Effector CD8-positive, alpha-beta T cell (primary cell): ENCODE data around the gene ABCA10.
"Not testable (repeated sequence)": the region's sequence is repeated elsewhere in the genome, so short reads cannot be mapped to it uniquely, and the experiment has no call there.

Experiments used
- DNase-seq: peaks from one replicate; lab custom pipeline; 2025; lab: John Stamatoyannopoulos, UW
- total RNA-seq, 4 experiments: gene quantifications; one replicate each; lab custom pipeline; 2026; lab: John Stamatoyannopoulos, UW

ABCA10 gene
- 4.2 to 5.0 (median 4.3) reads per million in 4 experiments for total RNA-seq

DNA sequence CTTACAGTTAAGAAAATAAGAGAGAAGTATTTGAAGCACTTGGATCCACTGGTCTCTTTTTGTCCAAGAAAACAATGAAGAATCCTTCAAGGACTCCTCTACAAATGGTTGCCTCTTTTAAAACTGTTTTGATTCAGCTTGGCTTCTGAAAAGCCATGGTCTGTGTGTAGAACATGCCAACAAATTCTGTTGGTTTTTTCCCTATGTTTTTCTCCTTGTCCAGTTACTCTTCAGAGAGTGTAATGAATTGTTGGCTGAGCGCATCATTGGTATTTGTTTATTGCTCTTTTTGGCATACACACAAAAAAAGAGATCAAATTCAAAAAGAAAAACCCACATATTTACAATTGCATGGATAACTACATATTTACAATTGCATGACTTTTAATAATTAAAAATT lies at the start of gene ABCA10:
TSS of gene ABCA10 (minus strand) at position 249 of the 400 bp plus-strand sequence. CDS start 3,466 bp downstream, outside the sequence.
- DNase-seq, result no peak

- not testable (repeated sequence) for DNase-seq
Measured at GRCh38 chr17:69276279-69276678, 47.7 kb upstream of the ABCA10 start.

DNA sequence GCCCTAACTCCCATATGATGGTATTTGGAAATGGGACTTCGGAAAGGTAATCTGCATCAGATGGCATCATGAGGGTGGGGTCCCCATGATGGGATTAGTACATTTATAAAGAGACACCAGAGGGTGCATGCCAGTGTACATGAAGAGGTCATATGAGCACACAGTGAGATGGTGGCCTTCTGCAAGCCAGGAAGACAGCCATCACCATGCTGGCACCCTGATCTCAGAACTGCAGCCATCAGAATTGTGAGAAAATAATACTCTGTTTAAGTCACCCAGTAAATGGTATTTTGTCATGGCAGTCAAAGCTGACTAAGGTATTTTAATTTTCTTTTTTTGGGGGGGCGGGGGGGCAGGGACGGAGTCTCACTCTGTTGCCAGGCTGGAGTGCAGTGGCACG lies 47.1 kb upstream of the ABCA10 start:
- DNase-seq, result no peak

DNA sequence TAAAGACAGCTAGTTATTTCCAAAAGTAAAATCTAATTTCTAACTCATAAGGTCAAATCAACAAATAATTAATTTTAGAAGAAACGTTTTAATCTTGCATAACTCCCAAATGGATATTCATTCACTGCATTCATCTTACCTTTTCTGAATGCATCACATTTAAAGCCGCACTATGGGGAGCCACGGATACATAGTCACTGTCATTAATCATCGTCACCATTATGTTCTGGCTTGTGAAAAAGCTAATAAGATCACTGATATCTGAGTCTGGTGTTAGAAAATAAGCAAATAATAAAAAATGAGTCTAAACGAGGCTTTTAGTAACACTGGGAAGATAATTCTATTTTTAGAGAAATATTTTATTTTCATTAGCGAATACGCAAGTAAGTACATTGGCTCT lies 42.4 kb upstream of the ABCA10 start:
- no peak for DNase-seq

- DNase-seq, result no peak
Measured at GRCh38 chr17:69269131-69269998, 40.7 kb upstream of the ABCA10 start.

DNA sequence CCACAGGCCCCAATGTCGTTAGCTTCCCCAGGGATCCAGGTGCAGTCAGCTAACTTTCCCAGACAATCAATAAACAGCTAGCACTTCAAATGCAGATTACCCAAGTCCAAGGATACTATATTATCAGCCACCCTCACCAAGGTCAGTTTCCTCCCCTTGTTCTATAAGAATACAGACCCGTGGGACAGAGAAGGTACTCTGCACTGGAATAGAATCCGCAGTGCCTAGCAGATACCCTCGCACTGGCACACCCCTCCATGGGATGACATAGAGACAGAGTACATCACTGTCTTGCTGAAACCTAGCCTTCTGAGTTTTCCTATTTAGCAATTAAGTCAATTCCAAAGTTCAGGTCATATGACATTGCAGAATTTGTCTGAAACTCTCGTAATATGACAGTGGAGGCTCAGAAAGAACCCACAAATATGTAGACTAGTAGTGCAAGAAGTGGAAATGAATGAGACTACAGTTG lies 40.0 kb upstream of the ABCA10 start:
- no peak for DNase-seq

- DNase-seq, result no peak
Measured at GRCh38 chr17:69267219-69267618, 38.6 kb upstream of the ABCA10 start.

DNA sequence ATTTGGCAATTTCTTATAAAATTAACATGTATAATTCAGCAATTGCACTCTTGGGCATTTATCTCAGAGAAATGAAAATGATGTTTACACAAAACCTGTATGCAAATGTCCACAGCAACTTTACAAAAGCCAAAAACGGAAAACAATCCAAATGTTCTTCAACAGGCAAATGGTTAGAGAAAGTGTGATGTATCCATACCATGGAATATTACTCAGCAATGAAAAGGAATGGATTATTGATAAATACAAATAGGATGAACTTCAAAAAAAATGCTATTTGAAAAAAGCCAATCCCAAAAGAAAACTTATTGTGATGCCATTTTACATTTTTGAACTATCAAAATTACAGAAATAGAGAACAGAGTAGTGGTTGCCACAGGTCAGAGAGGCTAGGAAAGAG lies 37.2 kb upstream of the ABCA10 start:
- no peak for DNase-seq

- no peak for DNase-seq
Measured at GRCh38 chr17:69254187-69254586, 25.6 kb upstream of the ABCA10 start.

DNA sequence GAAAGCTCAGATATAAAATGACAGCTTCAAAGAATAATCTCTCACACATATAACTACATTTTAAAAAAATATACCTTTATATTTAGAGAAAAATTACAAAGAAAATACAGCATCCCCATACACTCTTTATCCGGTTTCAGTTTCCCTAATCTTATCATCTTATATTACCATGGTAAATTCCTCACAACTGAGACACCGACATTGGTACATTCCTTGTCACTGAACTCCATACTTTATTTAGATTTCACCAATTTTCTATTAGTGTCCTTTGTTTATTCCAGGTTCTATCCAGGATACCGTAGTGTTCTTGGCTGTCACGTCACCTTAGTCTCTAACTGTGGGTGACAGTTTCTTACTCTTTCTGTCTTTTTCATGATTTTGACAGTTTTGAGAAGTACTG lies 22.0 kb upstream of the ABCA10 start:
- no peak for DNase-seq

DNA sequence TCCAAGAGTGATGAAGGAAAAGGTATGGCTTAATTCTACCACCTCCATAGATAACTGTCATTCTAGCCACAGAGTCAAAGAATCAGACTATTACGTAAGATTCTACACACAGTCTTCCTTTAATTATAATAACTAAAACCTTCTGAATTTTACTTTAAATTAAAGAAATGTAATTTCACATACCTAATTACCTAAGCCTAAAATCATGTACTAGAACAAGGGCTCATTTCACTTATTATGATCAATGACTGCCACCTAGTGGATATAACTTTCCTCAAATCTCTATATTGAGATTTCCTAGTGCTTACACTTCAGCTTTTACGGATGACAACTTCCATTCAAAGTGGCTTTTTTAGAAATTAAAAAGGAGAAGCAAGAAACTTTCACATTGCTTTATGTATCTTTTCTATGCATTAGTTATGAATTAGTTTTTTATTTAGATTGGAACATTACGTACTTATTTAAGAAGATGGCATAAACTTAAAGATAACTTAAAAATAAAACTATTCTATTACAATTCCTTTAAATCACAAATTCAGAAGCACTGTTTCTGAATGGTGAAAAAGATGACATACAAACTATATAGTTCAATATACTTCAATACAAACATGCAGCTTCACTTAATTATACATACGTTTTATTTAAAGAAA lies 18.2 kb upstream of the ABCA10 start:
- DNase-seq, result no peak

DNA sequence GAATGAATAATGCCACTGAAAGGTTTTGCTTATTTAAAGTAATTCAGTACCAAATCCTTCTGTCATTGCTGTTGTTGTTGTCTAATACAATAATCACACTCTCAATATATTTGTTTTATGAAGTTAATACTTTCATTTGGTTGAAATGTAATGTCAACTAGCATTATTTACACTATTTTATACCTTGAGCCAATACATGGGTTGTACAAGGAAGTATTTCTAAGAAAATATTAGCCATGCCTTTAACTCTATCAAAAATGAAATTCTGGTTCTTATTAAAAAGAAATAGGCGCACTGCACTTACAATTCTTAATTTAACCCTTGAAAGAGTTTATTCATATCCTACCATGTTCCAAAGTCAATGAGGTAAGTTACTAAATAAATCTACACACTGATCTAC lies 17.6 kb upstream of the ABCA10 start:
- no peak for DNase-seq

DNA sequence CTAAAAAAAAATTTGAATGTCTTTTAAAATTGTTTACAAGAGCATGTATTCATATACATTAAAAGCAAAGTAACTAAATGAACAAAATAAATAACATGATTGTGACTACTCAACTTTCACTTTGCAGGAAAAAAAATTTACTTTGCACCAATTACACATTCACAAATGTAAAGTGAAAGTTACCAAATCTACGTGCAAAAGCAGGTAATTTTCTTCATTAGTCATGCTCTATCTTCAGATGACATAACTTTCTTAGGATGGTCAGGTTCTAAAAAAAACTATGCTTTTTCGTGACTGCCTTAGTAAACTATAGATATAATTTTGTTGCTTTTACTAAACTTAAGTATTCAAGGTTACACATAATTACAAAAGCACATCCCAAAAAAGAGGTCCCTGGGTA lies 17.0 kb upstream of the ABCA10 start:
- DNase-seq, result no peak

DNA sequence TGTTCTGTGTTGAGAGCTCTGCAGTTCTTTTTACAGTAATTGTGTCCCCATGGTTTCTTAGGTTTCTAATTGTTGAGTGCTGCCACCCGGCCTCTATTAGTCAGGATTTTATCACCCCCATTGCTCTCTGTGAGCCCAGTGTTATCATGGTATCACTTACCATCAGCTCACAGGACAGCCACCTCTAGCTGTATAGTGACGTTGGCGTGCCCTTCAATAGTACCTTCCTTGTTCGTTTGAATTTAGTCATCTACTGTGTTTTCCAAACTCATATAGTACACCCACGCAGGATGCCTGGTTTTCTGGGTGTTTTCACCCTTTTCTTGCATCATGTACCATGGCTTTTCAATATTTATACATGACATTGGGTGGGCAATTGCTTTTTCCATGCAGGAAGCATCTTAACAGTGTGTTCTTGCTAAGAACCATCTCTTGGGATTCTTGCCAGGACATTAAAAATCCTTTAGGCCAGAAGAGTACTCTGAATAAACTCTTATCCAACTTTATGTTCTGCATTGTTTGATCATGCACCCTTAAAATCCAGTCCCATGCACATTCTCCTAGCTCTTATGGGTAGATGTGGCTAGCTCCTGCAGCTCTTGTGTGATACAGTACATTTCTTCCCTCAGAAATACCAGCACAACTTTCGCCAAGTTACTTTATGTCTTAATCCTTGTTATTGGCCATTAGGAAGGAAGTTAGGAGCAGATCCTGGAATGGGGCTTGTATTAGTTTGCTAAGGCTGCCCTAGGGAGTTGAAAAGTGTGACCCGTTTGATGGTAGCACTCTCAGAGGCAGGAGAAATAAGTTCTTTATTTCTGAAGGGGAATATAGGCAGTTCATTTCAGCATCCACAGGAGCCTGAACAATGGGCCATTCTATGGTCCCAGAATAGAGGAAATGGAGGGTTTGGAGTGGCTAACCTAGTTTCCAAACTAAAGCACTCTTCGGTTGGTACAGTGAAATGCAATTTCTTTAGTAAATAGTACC lies 11.3 kb upstream of the ABCA10 start:
- DNase-seq, result no peak

DNA sequence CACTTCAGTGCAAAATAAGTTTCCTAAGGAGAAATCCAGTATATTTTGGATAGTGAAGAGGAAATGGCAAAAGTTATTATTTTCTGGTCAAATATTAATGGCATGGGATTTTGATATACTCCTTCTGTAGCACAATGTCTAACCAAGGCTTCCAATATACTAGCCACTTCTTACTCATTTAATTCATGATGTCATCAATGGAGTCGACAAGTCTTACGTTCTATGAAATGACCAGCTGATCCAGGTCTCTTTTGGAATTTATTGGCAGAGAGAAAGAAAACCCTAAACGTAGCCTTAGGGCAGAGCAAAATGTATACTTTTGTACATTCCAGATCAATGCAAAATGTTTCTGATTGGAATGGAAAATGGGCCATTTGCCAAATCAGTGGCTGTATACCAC lies 8.3 kb upstream of the ABCA10 start:
- DNase-seq, result no peak

- no peak for DNase-seq
Measured at GRCh38 chr17:69236464-69236863, 7.8 kb upstream of the ABCA10 start.

GRCh38 chr17:69235338-69236058 lies 6.9 kb upstream of the ABCA10 start:
- DNase-seq, result peak; percentile 27

GRCh38 chr17:69232650-69233049 lies 4.0 kb upstream of the ABCA10 start:
- no peak for DNase-seq

DNA sequence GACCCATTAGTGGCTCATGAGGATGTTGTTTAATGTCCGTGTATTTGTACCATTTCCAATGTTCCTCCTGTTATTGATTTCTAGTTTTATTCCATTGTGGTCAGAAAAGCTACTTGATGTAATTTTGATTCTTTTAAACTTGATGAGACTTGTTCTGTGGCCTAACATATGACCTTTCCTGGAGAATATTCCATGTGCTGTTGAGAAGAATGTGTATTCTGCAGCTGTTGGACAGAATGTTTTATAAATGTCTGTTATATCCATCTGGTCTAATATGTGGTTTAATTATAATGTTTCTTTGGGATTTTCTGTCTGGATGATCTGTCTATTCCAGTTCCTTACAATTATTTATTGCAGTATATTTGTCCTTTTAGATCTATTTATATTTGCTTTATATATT lies 2.9 kb upstream of the ABCA10 start:
- DNase-seq, result no peak

GRCh38 chr17:69230939-69231338 lies 2.3 kb upstream of the ABCA10 start:
- DNase-seq, result no peak

DNA sequence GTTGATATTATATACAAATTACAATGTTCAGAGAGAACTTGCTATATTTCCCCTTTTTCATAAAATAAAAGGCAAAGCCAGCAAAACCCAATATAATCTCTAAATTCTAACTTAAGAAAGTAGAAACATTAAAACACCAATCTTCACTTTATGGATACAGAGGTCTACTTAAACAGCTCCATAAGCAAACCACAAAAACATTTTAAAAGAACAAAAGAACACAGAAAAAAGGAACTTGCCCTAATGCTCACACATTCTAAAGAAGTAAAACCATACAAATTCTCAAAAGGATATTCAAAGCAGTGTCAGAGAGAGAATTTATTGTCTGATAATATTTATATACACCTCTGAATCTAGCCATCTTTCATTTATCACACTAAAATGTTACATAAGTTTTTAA lies 606 bp downstream of the ABCA10 start:
- DNase-seq, result no peak
